ENCODE measurements around the gene ABHD17A. TPM values are rescaled to one million over a fixed set of nuclear protein-coding genes. Genes with fewer than 3 reads are reported as not detected.

Gene ABHD17A
- total and polyA plus RNA-seq, 2 of the 8 experiments (the other 6 are each of a cell fraction or from before 2014, with no cell fraction given) = 41.2 to 87.4 TPM

GRCh38 chr19:1855040-1855827 lies 30.1 kb downstream of the ABHD17A start:
- H4K20me1 ChIP-seq (replicated peaks in 1 of 2; ENCODE audit: control insufficient read depth in 1 of 2, insufficient read depth in 2 of 2, low read length in 2 of 2) = peaks cover 25 to 33% of the 10 kb centered on the region in 2 experiments
- CTCF ChIA-PET (ENCODE audit: partially characterized antibody) = interaction anchor here (0.9 to 2.5 kb wide), 5 partner anchors 11 to 447 kb away, joined by 3 to 13 read pairs (median 4); no protein-coding TSS in a partner anchor
- WGBS, 2 experiments (ENCODE audit: extremely low coverage in 1 of 2, insufficient coverage in 1 of 2, insufficient read length in 1 of 2, insufficient replicate concordance in 2 of 2, low coverage in 1 of 2, low lambda C conversion rate in 2 of 2, missing lambda C conversion rate in 1 of 2) = 17% methylated on average over 29 of the region's 33 CpGs; no CpG with 5 or more reads in 1 of the 2 experiments
- TF ChIP-seq PHF8 (conservative IDR thresholded peaks at IDR 0.05; ENCODE audit: low read depth, low read length) (0 out of 2 replicates have a peak, but pooled peaks have one; percentile 23), ASH2L (IDR thresholded peaks at IDR 0.05; ENCODE audit: low read length) (peak; percentile 56), E2F6 (IDR thresholded peaks at IDR 0.05) (no peak), SAP30 (IDR thresholded peaks at IDR 0.05; ENCODE audit: insufficient read depth, insufficient replicate concordance, low read length) (no peak), BACH1 (IDR thresholded peaks at IDR 0.05; ENCODE audit: low read length) (no peak), TCF12 (IDR thresholded peaks at IDR 0.05; ENCODE audit: low read depth, low read length) (0 out of 2 replicates have a peak, but pooled peaks have one; percentile 5), HDAC2 (IDR thresholded peaks at IDR 0.05; ENCODE audit: borderline replicate concordance in 1 of 2, low read depth in 2 of 2, low read length in 2 of 2) (0 out of 4 replicates have a peak, but pooled peaks of 1 of the 2 experiments have one; percentile 30), POLR2A (IDR thresholded peaks at IDR 0.05; ENCODE audit: control extremely low read depth in 1 of 2, low read depth in 2 of 2, low read length in 2 of 2) (0 out of 3 replicates have a peak, but pooled peaks of 1 of the 2 experiments have one; percentile 34), POLR2AphosphoS5 (IDR thresholded peaks at IDR 0.05; ENCODE audit: low read depth, low read length) (0 out of 2 replicates have a peak, but pooled peaks have one; percentile 28)

More at GRCh38 chr19:1855040-1855827, 30.1 kb downstream of the ABHD17A start:
- Histone ChIP-seq H2BK5ac (ENCODE audit: low read depth, low read length) (peak overlapping the region; percentile 93), H3K9ac (replicated peaks in 1 of 4; ENCODE audit: extremely low read depth in 1 of 4, low read depth in 3 of 4, low read length in 3 of 4) (peak overlapping the region in 2 of 4 experiments; percentile 20 to 21; a peak in 2 of 7 replicates), H2BK120ac (replicated peaks; ENCODE audit: low read depth, low read length) (no peak overlapping the region), H3K4me1 (replicated peaks in 1 of 4; ENCODE audit: control insufficient read depth in 3 of 4, insufficient read depth in 4 of 4, low read length in 3 of 4) (peaks cover 0 to 61% (median 51%) of the 10 kb centered on the region in 4 experiments; a peak in 6 of 7 replicates), H2AK5ac (ENCODE audit: low read depth, low read length) (no peak overlapping the region; the same call in 1 of the 2 replicates), H3K79me1 (ENCODE audit: low read depth, low read length) (peaks cover 19% of the 10 kb centered on the region), H3K27me3 (replicated peaks in 1 of 4; ENCODE audit: control insufficient read depth in 3 of 4, extremely low read depth in 1 of 4, insufficient read depth in 3 of 4, low read length in 3 of 4) (no peaks in the 10 kb centered on the region), H3K9me3 (ENCODE audit: insufficient read depth in 2 of 2, low read depth in 1 of 2, low read length in 1 of 2) (no peaks in the 10 kb centered on the region), H3K4me2 (ENCODE audit: insufficient read depth in 1 of 2, low read depth in 2 of 2, low read length in 2 of 2) (peak overlapping the region; percentile 67 to 80), H3K23me2 (ENCODE audit: low read depth, low read length) (peaks cover 6% of the 10 kb centered on the region; the same call in 1 of the 2 replicates), H3K23ac (ENCODE audit: insufficient read length) (no peak overlapping the region), H4K8ac (ENCODE audit: extremely low read depth, insufficient read depth, low read length) (peak overlapping the region; percentile 39; the same call in 1 of the 2 replicates), H3K27ac (ENCODE audit: low read depth, low read length) (peak overlapping the region; percentile 58), H3K14ac (ENCODE audit: insufficient read length) (no peak overlapping the region), H3K4me3 (ENCODE audit: extremely low read depth in 1 of 4, insufficient read depth in 2 of 4, low read depth in 3 of 4, low read length in 4 of 4) (peak overlapping the region in 2 of 4 experiments; percentile 7 to 70; a peak in 2 of 8 replicates), H4K91ac (replicated peaks; ENCODE audit: insufficient read length, low read length) (peak overlapping the region; percentile 22), H2BK20ac (ENCODE audit: low read length) (no peak overlapping the region), H2BK15ac (ENCODE audit: low read length) (peak overlapping the region; percentile 97; the same call in 1 of the 2 replicates), H3K79me2 (ENCODE audit: control insufficient read depth in 1 of 2, insufficient read depth in 2 of 2, low read length in 2 of 2) (peaks cover 0 to 50% of the 10 kb centered on the region in 2 experiments; a peak in 3 of 4 replicates), H3K56ac (replicated peaks; ENCODE audit: insufficient read length, low read depth, low read length) (no peak overlapping the region), H3K36me3 (ENCODE audit: control insufficient read depth in 2 of 4, insufficient read depth in 4 of 4, low read length in 3 of 4) (no peaks in the 10 kb centered on the region), H3K18ac (ENCODE audit: extremely low read depth, low read length) (peak overlapping the region; percentile 88), H2AFZ (ENCODE audit: low read length) (no peak overlapping the region), H2BK12ac (ENCODE audit: low read depth, low read length) (peak overlapping the region; percentile 90; the same call in 1 of the 2 replicates), H4K5ac (ENCODE audit: insufficient read length, low read depth, low read length) (peak overlapping the region; percentile 19), H3K4ac (replicated peaks; ENCODE audit: insufficient read length, low read depth, low read length) (peak overlapping the region; percentile 92)
- POLR2A ChIA-PET (ENCODE audit: partially characterized antibody) = interaction anchor here (0.8 to 2.2 kb wide), 5 partner anchors 9 to 586 kb away, joined by 4 to 9 read pairs (median 5); partner anchors contain the start of genes CIRBP and MKNK2
- DNase-seq (ENCODE audit: low read depth in 1 of 2, low spot score in 2 of 2) = peak; percentile 71 to 89
- no peak for FAIRE-seq
